Smooth muscle cell (in vitro differentiated cells): ENCODE data around the gene RUNX2. TPM values are rescaled to one million over a fixed set of nuclear protein-coding genes. Genes with fewer than 3 reads are reported as not detected.

Source experiments
- DNase-seq: peaks from one replicate; lab custom pipeline; 2025; ENCODE audit not compliant: unreplicated experiment; lab: John Stamatoyannopoulos, UW
- H2AFZ ChIP-seq: fragments of 200-600 bp; sonication (generic); 2 replicates; pipeline ENCODE4 v1.6.0; 2016; ENCODE audit warnings: antibody characterized with exemption, low read depth, mild to moderate bottlenecking
- H3F3A ChIP-seq: fragments of 200-600 bp; sonication (generic); 2 replicates; pipeline ENCODE4 v1.6.0; 2017; ENCODE audit warnings: antibody characterized with exemption, low read depth
- H3K27ac ChIP-seq: fragments of 200-600 bp; sonication (generic); 2 replicates; pipeline ENCODE4 v1.5.1; 2016; ENCODE audit warnings: low read depth, mild to moderate bottlenecking
- H3K27me3 ChIP-seq: fragments of 200-600 bp; sonication (generic); 2 replicates; pipeline ENCODE4 v1.6.1; 2016; ENCODE audit warnings: low read depth, mild to moderate bottlenecking
- H3K36me3 ChIP-seq: fragments of 200-600 bp; sonication (generic); 2 replicates; pipeline ENCODE4 v1.5.1; 2016; ENCODE audit warnings: low read depth
- H3K4me1 ChIP-seq: fragments of 200-600 bp; sonication (generic); 2 replicates; pipeline ENCODE4 v1.5.1; 2016; ENCODE audit warnings: low read depth
- H3K4me2 ChIP-seq: fragments of 200-600 bp; sonication (generic); 2 replicates; pipeline ENCODE4 v1.6.0; 2016; ENCODE audit warnings: mild to moderate bottlenecking
- H3K4me3 ChIP-seq: fragments of 200-600 bp; sonication (generic); 2 replicates; pipeline ENCODE4 v1.5.1; 2016; ENCODE audit warnings: mild to moderate bottlenecking
- H3K79me2 ChIP-seq: fragments of 200-600 bp; sonication (generic); 2 replicates; pipeline ENCODE4 v1.6.0; 2016; ENCODE audit warnings: low read depth, mild to moderate bottlenecking
- H3K9ac ChIP-seq: fragments of 200-600 bp; sonication (generic); 2 replicates; pipeline ENCODE4 v1.6.0; 2016; ENCODE audit warnings: low read depth
- H3K9me3 ChIP-seq: fragments of 200-600 bp; sonication (generic); replicated peaks from 2 replicates; pipeline ENCODE4 v1.5.1; 2016; ENCODE audit warnings: low read depth
- H4K20me1 ChIP-seq: fragments of 200-600 bp; sonication (generic); 2 replicates; pipeline ENCODE4 v1.6.0; 2016; ENCODE audit warnings: low read depth
- CTCF ChIP-seq: fragments of 200-600 bp; sonication (generic); IDR thresholded peaks from 2 replicates; pipeline ENCODE4 v1.5.1; 2017; ENCODE audit warnings: borderline replicate concordance, mild to moderate bottlenecking, antibody characterized with exemption; ENCODE audit not compliant: insufficient read depth, poor library complexity, severe bottlenecking
- WGBS: methylation state at CpG from one replicate; pipeline ENCODE4 v1.1.7; 2016; ENCODE audit warnings: low lambda C conversion rate; 5-methylcytosine and 5-hydroxymethylcytosine counted together
- polyA plus RNA-seq: library from polyadenylated mRNA; unstranded; fragments of >200 nt; fragmentation: Nextera tagmentation; extraction: Ambion mirVana; gene quantifications from 2 replicates; pipeline ENCODE4 v1.2.1, GENCODE V29; 2016
- total RNA-seq: library from RNA; depleted of rRNA; stranded (reverse); fragments of >200 nt; gene quantifications from 2 replicates; pipeline ENCODE4 v1.2.3, GENCODE V29; 2014

RUNX2 gene
- total and polyA plus RNA-seq, 2 experiments from 2014 or later, result 12.5 to 16.4 TPM

DNA sequence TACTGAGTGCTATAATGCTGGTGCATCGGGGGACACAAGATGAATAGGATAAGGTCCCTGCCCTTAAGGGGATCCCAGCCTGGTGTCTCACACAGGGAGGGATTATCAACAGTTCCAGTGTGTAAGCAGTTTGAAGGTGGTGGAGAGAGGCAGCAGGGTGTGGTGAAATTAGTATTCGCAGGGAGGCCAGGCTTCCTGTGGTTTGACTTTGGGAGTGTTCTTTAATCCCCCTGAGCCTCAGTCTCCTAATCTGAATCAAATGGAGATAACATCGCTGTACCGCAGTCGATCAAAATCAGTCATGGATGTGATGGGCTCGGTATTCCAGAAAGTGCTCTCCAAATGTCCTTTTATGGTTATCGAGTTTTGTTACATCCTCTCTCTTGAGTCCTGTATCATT, 337.7 kb downstream of the RUNX2 start:
- 82% methylated on average over 7 of the region's 7 CpGs for WGBS
- no peaks in the 10 kb centered on the region for H3K36me3 ChIP-seq
- H3K27me3 ChIP-seq, result peaks cover 14% of the 10 kb centered on the region
- no peak overlapping the region for H3K4me2 ChIP-seq
- no peaks in the 10 kb centered on the region for H4K20me1 ChIP-seq
- H3K9me3 ChIP-seq, result no peaks in the 10 kb centered on the region
- no peaks in the 10 kb centered on the region for H3K79me2 ChIP-seq
- no peak for TF ChIP-seq CTCF
- no peak overlapping the region for H2AFZ ChIP-seq
- H3F3A ChIP-seq, result no peaks in the 10 kb centered on the region
- H3K9ac ChIP-seq, result no peak overlapping the region
- H3K4me1 ChIP-seq, result peaks cover 10% of the 10 kb centered on the region
- H3K27ac ChIP-seq, result no peak overlapping the region
- no peak for DNase-seq
- H3K4me3 ChIP-seq, result no peak overlapping the region

DNA sequence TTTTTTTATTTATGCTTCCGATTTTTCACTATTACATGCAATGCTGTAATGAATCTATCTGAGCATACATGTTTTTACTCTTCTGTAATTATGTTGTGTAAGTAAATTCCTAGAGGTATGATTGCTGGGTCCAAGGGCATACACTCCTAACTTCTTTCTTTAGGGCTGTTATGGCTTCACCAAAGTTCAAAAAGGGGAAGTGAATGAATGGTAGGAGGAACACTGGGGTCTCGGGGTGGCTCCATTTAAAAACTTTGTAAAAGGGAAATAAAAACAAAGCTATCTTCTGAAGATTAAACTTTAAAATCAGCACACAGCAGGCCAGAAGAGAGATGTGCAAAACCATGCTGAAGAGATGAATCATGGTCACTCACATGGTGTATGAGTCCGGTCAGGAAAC, 338.7 kb downstream of the RUNX2 start:
- no peak overlapping the region for H2AFZ ChIP-seq
- no peaks in the 10 kb centered on the region for H3K36me3 ChIP-seq
- no peak for TF ChIP-seq CTCF
- WGBS, result 73% methylated on average over 3 of the region's 3 CpGs
- no peaks in the 10 kb centered on the region for H3K79me2 ChIP-seq
- H3K9me3 ChIP-seq, result no peaks in the 10 kb centered on the region
- no peak overlapping the region for H3K9ac ChIP-seq
- no peak overlapping the region for H3K27ac ChIP-seq
- no peaks in the 10 kb centered on the region for H3F3A ChIP-seq
- no peaks in the 10 kb centered on the region for H4K20me1 ChIP-seq
- H3K4me1 ChIP-seq, result peaks cover 10% of the 10 kb centered on the region
- no peak overlapping the region for H3K4me3 ChIP-seq
- H3K4me2 ChIP-seq, result no peak overlapping the region
- peaks cover 14% of the 10 kb centered on the region for H3K27me3 ChIP-seq
- DNase-seq, result no peak

DNA sequence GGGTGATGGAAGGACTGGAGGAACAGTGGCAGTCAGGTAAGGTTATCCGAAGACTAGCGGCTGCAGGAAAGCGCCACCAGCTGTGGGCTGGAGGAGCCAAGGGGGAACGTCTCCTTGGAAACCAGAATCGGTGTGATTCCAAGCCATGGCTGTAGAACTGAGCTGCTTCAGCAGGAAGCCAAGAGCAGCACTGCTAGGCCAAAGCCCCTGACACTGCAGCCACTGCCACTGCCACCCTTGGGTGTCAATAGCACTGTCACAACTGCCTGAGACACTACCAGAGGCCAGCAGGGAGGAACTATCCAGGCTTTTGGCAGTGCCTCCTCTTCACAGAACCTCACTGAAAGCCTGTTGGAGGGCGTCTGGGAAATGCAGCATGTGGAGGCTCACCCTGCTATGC, 339.2 kb downstream of the RUNX2 start:
- no peaks in the 10 kb centered on the region for H3K79me2 ChIP-seq
- no peak overlapping the region for H3K27ac ChIP-seq
- peaks cover 14% of the 10 kb centered on the region for H3K27me3 ChIP-seq
- no peaks in the 10 kb centered on the region for H3F3A ChIP-seq
- no peak overlapping the region for H3K4me2 ChIP-seq
- DNase-seq, result no peak
- H3K4me3 ChIP-seq, result no peak overlapping the region
- no peaks in the 10 kb centered on the region for H4K20me1 ChIP-seq
- peaks cover 10% of the 10 kb centered on the region for H3K4me1 ChIP-seq
- no peak overlapping the region for H3K9ac ChIP-seq
- WGBS, result 88% methylated on average over 6 of the region's 6 CpGs
- no peaks in the 10 kb centered on the region for H3K36me3 ChIP-seq
- no peak for TF ChIP-seq CTCF
- no peak overlapping the region for H2AFZ ChIP-seq
- no peaks in the 10 kb centered on the region for H3K9me3 ChIP-seq

DNA sequence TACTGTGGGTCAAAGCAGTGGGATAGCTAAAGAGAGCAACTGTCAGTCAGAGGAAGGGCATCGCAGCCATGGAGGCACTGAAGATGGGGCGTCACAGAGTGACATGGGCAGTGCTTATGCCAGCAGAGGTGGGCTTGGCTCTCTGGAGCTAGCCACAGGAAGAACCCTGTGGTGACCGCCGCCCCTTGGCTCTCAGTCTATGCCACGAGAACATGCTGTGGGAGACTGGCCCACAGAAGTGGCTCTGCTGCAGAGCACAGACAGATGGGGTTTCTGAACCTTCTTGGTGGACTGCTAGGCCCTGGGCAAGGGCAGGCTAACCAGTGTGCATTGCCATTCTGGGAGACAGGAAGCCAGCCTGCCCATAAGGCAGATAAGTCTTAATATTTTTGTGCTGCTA, 339.6 kb downstream of the RUNX2 start:
- Histone ChIP-seq H3K27ac (no peak overlapping the region), H3K9me3 (no peaks in the 10 kb centered on the region), H3K27me3 (peaks cover 13% of the 10 kb centered on the region), H4K20me1 (no peaks in the 10 kb centered on the region), H3K36me3 (no peaks in the 10 kb centered on the region), H3K79me2 (no peaks in the 10 kb centered on the region), H3K4me2 (no peak overlapping the region), H3K4me1 (peaks cover 10% of the 10 kb centered on the region), H3F3A (no peaks in the 10 kb centered on the region), H3K9ac (no peak overlapping the region), H2AFZ (no peak overlapping the region), H3K4me3 (no peak overlapping the region)
- TF ChIP-seq CTCF, result no peak
- 95% methylated on average over 5 of the region's 5 CpGs for WGBS
- no peak for DNase-seq
